NCI-H526 (cell line): ENCODE results near the gene BPTF.
"Not testable (repeated sequence)": the region's sequence is repeated elsewhere in the genome, so short reads cannot be mapped to it uniquely, and the experiment has no call there.

ENCODE experiments used
- DNase-seq, 2 experiments: peaks; one replicate each; lab custom pipeline; 2025; lab: John Stamatoyannopoulos, UW

BPTF gene

DNA sequence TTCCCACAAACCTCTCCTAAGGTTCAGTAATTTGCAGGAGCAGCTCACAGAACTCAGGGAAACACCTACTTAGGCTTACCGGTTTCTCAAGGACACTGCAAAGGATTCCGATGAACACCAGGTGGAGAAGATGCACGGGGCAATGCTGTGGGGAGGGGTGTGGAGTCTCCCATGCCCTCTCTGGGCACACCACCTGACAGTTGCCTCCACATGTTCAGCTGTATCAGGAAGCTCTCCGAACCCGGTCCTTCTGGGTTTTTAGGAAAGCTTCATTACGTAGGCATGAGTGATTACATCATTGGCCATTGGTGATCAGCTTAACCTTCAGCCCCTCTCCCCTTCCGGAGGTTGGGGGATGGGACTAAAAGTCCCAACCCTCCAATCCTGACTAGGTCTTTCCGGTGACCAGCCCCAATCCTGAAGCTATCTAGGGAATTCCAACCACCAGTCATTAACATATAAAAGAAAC, 149.3 kb downstream of the BPTF start:
- DNase-seq, result no peak

DNA sequence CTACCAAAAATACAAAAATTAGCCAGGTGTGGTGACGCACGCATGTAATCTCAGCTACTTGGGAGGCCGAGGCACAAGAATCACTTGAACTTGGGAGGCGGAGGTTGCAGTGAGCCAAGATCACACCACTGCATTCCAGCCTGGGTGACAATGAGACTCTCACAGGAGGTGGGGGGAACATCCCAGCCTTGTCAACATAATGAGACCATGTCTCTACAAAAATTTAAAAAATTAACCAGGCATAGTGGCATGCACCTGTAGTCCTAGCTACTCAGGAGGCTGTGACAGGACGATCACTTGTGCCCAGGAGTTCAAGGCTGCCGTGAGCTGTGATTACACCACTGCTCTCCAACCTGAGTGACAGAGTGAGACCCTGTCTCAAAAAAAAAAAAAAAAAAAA, 151.0 kb downstream of the BPTF start:
- DNase-seq, result not testable (repeated sequence)

DNA sequence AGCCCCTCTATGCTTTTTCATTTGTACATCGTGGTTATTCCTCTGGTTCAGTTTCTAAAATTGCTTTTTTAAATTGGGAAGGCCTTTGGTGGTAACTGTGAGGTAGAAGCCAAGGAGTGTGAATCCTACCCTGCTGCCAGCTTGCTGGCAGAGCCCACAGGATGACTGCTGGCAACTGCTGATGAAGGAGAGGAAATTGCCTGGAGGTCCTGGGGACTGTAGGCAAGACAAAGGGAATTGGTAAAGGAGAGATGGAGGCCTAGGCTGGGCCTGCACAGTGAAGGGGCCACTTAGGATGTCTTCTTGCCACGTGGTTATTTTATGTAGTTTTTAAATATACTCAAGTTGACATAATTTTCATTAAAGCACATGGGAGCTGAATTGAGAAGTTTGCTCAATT, 155.2 kb downstream of the BPTF start:
- DNase-seq, result peak in 1 of 2 experiments; percentile 43

DNA sequence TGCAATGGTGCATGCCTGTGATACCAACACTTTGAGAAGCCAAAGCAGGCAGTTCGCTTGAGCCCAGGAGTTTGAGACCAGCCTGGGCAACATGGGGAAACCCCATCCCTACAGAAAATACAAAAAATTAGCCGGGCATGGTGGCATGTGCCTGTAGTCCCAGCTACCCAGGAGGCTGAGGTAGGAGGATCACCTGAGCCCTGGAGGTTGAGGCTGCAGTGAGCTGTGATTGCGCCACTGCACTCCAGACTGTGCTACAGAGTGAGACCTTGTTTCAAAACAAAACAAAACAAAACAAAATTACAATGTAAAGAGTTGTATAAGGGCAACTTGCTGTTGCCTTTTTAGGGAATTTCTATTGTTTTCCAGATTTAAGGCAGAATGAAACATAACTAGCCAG, 155.6 kb downstream of the BPTF start:
- DNase-seq, result not testable (repeated sequence)

DNA sequence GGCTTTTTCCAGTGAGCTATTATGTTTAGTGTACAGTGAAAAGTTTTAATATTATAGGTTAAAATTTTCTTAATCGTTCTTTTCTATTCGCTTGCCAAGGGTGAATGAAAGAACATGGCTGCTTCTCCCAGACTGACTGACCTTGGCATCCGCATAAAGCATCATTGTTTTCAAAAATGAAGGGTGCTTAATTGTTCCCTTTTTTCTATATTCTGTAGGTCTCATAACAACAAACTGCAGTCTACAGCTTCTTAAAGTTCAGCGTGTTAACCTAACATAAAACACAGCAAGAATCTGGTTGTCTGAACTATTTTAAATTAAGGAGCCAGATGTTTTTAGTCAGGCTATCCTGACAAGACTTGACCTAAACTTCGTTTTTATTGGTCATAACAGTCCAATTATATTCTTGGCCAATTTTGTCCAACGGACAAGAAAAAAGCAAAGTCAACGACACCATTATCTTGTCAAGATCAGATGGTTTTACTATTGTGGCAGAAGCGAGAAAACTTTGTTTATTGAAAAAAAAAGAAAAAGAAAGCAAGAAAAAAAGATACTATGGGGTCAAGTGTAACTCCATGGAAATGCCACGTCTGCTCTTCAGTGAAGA, 156.8 kb downstream of the BPTF start:
- no peak for DNase-seq

DNA sequence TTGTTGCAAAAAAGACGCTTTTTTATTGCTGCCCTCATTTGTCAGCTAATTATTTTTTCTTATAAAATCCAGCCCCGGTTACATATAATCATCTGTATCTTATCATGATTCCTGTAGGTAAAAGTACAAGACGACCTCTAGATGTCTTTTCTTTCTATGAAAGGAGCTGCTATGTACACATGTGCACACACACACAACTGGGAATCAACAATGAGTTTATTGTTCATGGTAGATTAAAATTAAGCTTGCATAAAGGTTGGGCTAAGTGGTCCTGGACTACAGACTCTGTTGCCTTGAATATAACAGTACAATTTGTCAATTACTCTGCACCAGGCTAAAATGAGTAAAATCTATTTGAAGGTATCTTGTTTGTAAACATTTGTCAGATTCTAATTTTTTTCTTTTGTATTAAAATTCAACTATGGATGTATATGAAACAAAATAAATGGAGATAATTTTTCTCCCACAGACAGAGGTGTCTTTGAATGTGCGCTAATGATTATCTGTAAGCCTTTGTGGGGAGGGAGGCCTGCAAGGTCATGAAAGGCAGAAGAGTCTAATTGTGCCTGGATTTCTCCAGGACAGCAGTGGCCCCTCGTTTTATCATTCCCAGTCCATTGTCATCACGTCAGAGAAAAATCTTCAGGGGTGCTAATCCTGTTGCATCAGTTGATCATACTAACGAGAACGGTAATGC, 157.5 kb downstream of the BPTF start:
- peak in 1 of 2 experiments; percentile 14 for DNase-seq

DNA sequence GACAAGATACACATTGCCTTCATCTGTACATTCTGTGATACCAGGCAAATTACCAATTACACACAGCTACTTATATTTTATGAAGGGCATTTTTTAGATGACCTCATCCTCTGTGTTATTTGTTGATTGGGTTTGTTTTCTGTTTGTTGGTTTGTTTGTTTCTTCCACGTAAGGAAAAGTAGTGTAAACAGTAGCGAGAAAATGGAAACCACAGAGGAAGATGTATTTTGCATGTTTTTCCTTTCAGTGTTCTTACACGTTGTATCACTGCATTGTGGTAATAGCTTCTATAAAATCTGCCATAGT, 158.0 kb downstream of the BPTF start:
- no peak for DNase-seq

DNA sequence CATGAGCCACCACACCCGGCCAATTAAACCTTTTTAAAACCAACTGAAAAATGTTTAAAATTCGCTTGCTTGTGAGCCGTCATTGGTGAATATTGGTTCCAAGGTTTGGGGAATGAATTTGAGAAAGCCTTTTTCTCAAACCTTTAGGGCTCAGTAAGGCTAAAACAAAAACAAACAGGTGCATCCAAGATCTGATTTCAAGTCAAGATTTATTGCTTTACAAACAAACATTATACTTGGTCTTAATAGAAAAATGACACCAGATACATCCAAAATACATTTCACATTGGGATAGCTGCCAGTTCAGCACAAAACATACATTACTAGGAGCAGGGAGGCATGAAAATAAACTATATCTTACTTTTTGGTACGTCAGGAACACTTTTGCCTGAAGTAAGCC, 165.6 kb downstream of the BPTF start:
- no peak for DNase-seq

DNA sequence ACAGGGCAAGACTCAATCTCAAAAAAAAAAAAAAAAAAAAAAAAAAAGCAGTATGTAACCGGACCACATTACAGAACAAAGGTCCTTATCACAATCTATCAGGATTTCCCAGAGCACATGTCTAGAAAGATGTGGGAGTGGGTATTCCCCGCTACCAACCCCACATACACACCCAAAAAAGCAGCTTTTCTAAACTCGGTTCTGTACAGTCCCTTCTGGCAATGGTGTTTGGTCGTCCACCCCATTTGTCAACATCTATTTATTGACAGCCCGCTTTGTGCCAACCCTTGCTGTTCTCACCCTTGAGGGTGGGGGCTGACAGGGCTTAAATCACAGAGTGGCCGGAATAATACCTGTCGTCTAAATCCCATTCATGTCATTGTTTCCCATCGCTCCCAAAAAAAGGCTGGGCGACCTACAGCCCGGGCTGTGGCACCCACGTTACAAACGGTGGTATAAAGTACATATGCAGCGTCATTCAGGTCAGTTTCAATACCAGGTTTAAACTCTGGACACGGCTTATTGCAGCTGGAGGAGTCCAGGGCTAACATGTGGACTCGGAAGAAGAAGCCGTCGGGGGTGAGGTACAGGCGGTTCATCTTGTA, 167.3 kb downstream of the BPTF start:
- peak in 1 of 2 experiments; percentile 37 for DNase-seq

DNA sequence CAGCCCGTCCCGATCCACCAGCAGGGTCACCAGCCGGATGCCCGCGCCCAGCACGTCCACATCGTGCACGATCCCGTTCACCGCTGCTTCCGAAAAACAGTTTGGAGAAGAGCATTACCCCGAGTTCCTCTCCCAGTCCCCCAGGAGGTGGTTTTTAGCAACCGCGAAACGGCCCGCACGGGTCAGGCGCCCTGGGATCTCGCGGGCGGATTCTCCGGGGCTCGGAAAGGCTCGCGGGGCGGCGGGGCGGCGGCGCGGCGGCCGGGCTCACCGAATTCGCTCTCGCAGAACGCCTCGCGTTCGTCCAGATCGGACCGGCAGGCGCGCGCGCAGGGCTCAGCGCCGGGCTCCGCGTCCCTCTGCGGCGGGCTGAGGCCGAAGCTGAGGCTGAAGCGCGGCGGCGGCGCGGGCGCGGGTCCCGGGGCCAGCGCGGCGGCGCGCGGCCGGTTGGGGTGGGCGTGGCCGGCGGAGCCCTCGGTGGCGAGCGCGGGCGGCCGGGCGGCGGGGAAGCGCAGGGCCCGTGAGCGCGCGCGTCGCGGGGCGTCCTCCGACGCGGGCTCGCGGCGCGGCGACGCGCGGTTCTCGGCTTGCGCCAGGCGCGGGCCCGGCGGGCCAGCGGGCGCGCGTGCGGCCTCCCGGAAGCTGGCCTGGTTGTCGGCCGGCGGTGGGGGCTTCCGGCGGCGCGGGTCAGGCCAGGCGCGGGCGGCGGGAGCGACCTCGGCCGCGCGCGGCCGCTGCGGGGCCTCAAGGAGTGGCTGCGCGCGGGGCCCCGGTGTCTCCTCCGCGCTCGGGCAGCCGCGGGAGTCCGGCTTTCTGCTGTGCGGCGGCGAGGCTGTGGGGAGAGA, 168.1 kb downstream of the BPTF start:
- peak; percentile 57 to 94 for DNase-seq

DNA sequence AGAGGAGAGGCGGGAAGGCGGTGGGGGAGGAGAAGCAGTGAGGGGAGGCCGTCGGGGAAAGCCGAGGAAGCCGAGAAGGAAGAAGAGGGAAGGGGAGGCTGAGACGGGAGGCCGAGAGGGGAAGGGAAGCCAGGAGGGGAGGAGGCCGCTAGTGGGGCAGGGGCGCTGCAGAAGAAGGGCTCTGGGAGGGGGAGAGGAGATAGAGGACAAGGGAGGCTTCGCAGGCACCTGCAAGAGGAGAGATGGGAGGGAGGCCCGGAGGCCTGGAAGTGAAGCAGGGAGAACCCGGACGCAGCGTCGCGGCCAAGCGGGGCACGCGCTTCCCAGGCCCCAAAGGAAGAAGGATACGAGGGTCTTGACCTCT, 168.7 kb downstream of the BPTF start:
- peak in 1 of 2 experiments; percentile 59 for DNase-seq

DNA sequence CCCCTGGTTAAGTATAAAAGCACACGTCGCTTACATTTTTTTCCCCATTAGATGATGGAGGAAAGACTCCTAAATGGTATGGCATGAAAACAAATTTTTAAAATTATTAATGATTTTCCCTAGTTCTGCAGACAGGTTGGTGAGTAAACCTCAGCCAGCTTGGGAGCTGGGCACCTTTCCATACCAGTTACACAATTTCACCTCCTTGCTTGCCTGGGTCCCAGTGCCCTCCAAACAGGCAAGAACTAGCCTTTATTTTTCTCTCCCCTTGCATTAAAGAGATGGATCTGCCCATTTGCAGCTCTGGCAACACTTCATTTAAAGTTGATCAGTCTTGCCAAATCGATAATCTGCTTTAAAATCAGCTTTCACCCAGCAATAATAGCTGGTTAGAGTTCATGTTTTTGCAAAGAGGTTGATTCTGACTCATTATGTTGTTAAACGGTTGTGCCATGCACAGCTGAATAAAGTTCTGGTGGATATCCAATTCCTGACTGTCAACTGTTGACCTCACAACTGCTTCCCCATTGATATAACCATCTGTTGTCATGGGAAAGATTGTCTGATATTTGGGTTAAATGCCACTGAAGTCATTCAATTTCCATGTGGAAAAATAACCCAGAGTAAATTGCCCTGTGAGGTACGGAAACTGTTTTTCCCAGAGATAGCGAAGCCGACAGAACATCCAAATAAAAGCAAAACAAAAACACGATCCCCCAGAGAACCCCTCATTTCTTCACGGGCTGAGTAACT, 169.7 kb downstream of the BPTF start:
- no peak for DNase-seq

DNA sequence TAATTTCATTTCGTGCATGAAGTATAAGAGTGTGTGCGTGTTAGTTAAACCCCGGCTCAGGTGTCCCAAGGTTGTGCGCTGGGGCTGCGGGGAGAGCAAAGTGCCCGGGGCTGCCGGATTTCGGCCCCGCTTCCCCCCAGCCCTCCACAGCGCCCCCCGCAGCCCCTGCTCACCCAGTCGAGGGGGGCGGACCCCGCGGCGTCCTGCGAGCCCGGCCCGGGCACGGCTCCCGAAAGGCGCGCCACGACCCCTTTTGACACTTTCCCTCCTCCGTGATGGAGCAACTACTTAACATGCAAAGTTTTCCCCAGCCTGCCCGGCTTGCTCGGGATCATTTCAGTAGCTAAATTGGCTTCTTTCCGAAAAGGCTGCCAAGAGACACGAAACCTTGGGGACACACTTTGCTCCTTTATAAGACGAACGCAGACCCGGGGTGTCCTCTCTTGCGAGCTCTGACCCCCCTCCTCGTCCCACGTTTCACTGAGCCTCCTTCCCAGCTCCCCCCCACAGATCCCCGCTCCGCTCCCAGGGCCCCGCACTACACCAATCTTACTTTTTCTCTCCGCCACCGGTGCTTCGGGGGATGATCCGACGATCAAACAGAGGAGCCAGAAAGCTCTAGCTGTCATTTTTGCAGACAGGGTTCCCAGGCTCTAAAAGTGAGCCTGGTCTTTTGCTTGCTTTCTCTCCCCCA, 170.4 kb downstream of the BPTF start:
- peak; percentile 45 to 56 for DNase-seq

DNA sequence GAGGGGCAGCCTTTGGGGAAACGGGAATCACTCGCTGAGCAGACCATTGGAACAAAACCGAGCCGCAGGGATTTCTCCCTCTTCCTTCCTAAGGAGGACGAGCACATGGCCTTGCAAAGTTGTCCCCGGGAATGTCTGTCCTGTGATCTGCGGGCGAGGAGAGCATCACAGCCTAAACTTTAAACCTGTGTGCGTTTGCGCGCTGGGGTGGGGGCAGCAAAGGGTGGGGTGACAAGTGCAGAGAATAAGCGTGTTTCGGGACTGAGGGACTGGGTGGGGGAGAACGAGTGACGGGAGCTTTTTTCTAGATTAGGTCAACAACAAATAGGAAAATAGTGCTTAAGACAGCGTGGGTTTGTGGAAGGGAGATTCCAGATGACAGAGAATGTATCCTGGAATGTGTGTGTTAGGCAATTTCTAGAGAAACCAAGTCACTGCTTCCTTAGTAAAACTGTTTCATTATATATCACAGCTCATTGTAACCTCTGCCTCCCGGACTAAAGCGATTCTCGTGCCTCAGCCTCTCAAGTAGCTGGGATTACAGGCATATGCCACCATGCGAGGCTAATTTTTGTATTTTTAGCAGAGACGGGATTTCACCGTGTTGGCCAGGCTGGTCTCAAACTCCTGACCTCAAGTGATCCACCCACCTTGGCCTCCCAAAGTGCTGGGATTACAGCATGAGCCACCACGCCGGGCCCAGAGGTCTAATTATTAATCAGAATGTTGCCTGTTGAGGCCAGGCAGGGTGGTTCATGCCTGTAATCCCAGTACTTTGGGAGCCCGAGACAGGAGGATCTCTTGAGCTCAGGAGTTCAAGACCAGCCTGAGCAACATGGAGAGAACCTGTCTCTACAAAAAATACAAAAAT, 171.2 kb downstream of the BPTF start, which contains the start of gene C17orf58:
Gene C17orf58, minus strand, starts transcription at position 169 of the 871 bp plus-strand sequence. CDS start 271 bp downstream, outside the sequence.
- DNase-seq, result peak in 1 of 2 experiments; percentile 27

DNA sequence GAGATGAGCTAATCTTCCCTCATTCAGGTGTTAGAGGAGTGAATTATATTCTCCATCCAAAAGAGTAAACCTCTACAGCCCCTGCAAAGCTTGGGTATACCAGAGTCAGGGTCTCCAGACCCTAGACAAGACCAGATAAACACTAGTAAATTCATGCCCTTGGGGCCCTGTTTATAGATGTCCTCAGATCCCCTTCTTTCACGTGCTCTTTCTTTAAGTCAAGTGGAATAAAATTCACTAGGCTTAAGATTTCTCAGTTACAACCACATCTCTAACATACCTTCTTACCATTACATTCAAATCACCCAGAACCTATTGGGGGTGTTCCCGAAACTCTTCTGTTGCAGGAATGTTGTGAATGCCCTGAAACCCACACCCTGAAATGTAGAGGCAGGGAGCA, 173.2 kb downstream of the BPTF start:
- no peak for DNase-seq

DNA sequence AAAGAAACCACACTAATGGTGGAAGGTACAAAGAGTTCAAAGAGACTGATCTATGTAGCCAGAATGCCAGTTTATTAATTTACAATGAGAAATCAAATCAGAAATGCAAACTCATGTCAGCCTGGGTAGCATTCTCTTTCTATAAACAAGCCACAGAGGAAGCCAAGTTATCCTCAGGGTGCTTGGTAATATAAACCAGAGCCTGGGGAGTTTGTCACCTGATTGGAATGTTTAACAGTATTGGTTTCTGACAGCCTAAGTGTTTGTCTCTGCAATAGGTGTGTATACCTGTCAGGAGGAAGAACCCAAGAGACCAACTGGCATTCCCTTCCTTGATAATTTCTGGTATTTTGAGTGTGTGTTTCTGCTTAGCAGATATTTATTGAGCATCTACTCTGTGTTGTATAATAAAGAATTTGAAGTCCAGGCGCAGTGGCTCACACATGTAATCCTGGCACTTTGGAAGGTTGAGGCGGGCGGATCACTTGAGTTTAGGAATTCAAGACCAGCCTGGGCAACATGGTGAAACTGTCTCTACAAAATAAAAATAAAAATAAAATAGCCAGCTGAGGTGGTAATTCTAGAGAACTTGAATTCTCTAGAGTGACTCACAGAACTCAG, 174.1 kb downstream of the BPTF start:
- DNase-seq, result no peak

DNA sequence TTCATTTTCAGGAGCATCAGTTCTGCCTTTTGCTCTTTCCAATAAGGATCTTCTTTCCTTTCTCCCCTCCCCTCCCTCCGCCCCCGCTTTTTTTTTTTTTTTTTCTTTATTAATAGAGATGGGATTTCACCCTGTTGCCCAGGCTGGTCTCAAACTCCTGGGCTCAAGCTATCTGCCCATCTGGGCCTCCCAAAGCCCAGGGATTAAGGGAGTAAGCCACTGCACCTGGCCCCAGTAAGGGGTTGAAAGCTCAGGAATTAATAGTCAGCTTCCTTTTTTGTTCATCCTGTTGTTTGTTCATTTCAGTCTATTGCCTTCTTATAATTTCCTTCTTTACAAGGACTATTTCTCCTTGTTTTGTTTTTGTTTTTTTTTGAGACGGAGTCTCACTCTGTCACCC, 178.9 kb downstream of the BPTF start:
- DNase-seq, result no peak

DNA sequence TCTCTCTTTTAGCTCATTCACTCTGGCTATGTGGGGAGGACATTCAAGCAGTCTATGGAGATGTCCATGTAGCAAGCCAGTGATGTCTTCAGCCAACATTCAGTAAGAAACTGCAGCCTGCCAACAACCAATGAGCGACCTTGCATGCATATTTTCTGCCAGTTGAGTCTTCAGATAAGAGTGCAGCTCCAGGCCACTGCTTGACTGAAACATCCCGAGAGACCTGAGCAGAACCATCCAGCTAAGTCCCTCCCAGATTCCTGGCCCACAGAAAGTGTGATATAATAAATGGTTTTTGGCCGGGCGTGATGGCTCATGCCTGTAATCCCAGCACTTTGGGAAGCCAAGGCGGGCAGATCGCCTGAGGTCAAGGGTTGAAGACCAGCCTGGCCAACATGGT, 181.5 kb downstream of the BPTF start:
- DNase-seq, result no peak

DNA sequence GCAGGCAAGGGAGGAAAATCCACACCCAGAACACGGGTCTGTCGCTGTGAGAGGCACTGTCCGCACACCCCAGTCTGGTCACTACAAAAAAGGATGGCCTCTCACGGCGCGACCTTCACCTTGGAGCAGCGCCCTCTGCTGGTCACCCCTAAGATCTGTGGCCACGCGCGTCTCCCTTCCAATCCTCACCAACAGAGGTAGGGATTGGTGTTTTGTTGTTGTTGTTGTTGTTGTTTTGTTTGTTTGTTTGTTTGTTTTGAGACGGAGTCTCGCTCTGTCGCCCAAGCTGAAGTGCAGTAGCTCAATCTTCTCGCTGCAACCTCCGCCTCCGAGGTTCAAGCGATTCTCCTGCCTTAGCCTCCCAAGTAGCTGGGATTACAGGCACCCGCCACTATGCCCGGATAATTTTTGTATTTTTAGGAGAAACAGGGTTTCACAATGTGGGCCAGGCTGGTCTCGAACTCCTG, 185.9 kb downstream of the BPTF start:
- peak in 1 of 2 experiments; percentile 41 for DNase-seq

DNA sequence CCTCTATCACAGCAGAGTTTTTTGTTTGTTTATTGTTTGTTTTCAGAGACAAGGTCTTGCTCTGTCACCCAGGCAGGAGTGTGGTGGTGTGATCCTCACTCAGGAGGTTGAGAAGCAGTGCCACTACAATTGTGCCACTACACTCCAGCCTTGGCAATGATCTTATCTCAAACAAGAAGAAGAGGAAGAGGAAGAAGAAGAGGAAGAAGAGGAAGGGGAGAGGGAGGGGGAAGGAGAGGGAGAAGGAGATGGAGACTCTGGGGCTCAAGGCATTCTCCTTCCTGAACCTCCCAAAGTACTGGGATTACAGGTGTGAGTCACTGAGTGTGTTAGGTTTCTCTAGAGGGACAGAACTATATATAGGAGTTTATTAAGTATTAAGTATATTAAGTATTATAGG, 188.1 kb downstream of the BPTF start:
- DNase-seq, result no peak
